DMS 273 (cell line): ENCODE results near the gene SRPK3.

ENCODE experiments used
- DNase-seq: peaks from one replicate; lab custom pipeline; 2025; ENCODE audit not compliant: unreplicated experiment; lab: John Stamatoyannopoulos, UW

The SRPK3 gene

GRCh38 chrX:153769158-153769864 lies 11.5 kb upstream of the SRPK3 start:
- DNase-seq = no peak

- no peak for DNase-seq
These were observed 10.8 kb upstream of the SRPK3 start for GRCh38 chrX:153769865-153770600.

GRCh38 chrX:153770601-153771414 lies 10.0 kb upstream of the SRPK3 start:
- no peak for DNase-seq

GRCh38 chrX:153771415-153772315 lies 9.2 kb upstream of the SRPK3 start:
- no peak for DNase-seq

- no peak for DNase-seq
These were observed 8.3 kb upstream of the SRPK3 start for GRCh38 chrX:153772316-153773217.

GRCh38 chrX:153773218-153773611 lies 7.6 kb upstream of the SRPK3 start:
- DNase-seq = no peak

- no peak for DNase-seq
These were observed 6.9 kb upstream of the SRPK3 start for GRCh38 chrX:153773741-153774575.

- no peak for DNase-seq
These were observed 6.1 kb upstream of the SRPK3 start for GRCh38 chrX:153774576-153775292.

GRCh38 chrX:153775293-153776119 lies 5.3 kb upstream of the SRPK3 start:
- no peak for DNase-seq

GRCh38 chrX:153776120-153776599 lies 4.7 kb upstream of the SRPK3 start:
- no peak for DNase-seq

- no peak for DNase-seq
These were observed 4.2 kb upstream of the SRPK3 start for GRCh38 chrX:153776611-153777045.

- no peak for DNase-seq
These were observed 3.4 kb upstream of the SRPK3 start for GRCh38 chrX:153777261-153778090.

GRCh38 chrX:153778181-153778580 lies 2.7 kb upstream of the SRPK3 start:
- DNase-seq = peak; percentile 57

GRCh38 chrX:153778684-153779101 lies 2.1 kb upstream of the SRPK3 start:
- DNase-seq = peak; percentile 79

- no peak for DNase-seq
These were observed 757 bp upstream of the SRPK3 start for GRCh38 chrX:153779891-153780677.
